NCI-H146 treated with DMSO at 0.1 percent for 48 hours (cell line): ENCODE data around the gene PLCB1.
"Not testable (repeated sequence)": the region's sequence is repeated elsewhere in the genome, so short reads cannot be mapped to it uniquely, and the experiment has no call there.

Source experiments
- DNase-seq: peaks from one replicate; lab custom pipeline; 2025; ENCODE audit not compliant: unreplicated experiment; lab: John Stamatoyannopoulos, UW

Gene PLCB1

GRCh38 chr20:8156235-8157079 is 24.4 kb downstream of the PLCB1 start:
- DNase-seq, result peak; percentile 77

DNA sequence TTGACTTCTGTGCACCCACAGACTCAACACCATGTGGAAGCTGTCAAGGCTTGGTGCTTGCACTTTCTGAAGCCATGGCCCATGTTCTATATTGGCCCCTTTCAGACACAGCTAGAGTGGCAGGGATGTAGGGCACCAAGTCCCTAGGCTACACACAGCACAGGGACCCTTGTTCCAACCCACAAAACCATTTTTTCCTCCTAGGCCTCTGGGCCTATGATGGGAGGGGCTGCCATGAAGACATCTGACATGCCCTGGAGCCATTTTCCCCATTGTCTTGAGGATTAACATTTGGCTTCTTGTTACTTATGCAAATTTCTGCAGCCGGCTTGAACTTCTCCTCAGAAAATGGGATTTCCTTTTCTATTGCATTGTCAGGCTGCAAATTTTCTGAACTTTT is 27.2 kb downstream of the PLCB1 start:
- DNase-seq, result not testable (repeated sequence)

- peak; percentile 69 for DNase-seq
Measured at GRCh38 chr20:8161264-8162071, 29.4 kb downstream of the PLCB1 start.

DNA sequence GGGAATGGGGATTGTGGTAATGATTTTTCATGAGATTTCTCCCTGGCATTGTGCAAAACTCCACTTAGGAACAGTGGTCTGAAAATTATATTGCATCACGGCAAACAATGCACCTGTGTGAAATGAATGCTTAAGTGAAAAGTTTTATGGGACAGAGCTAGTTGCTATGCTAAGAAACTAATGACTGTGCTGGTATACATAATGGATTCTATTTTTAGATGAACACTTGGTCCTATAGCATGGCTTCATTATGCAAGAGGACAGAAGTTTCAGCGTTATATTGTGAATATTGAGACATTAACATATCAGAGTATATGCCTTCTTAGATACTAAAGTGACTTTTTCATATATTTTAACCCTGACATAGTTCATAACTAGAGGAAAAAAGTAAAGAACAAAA is 30.5 kb downstream of the PLCB1 start:
- no peak for DNase-seq

- no peak for DNase-seq
Measured at GRCh38 chr20:8163543-8163942, 31.5 kb downstream of the PLCB1 start.

GRCh38 chr20:8166730-8167129 is 34.7 kb downstream of the PLCB1 start:
- DNase-seq, result no peak

DNA sequence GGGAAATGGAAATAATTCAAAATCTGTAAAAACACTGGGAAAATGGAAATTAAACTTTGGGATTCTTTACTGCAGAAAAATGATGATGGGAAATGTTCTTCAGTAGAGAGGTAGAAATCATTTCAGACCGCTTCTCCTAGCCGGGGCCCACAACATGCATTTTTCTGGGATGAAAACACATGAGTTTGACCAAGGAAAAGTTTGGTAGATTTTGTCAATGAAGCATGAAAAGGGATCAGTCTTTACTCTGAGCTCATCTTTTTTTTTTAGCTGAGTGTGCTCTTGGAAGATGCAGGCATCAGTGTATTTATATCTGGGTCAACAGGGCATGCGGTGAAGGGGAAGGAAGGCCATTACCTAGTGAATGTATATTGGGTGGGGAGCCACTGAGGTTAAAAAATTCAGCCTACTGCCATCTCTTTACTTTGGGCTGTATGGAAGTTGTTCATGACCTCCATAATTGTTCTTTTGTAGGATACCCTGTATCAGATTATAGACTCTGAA is 36.8 kb downstream of the PLCB1 start:
- no peak for DNase-seq

GRCh38 chr20:8170921-8171320 is 38.9 kb downstream of the PLCB1 start:
- DNase-seq, result no peak

GRCh38 chr20:8172191-8172590 is 40.1 kb downstream of the PLCB1 start:
- DNase-seq, result no peak

GRCh38 chr20:8175741-8176675 is 43.9 kb downstream of the PLCB1 start:
- no peak for DNase-seq

DNA sequence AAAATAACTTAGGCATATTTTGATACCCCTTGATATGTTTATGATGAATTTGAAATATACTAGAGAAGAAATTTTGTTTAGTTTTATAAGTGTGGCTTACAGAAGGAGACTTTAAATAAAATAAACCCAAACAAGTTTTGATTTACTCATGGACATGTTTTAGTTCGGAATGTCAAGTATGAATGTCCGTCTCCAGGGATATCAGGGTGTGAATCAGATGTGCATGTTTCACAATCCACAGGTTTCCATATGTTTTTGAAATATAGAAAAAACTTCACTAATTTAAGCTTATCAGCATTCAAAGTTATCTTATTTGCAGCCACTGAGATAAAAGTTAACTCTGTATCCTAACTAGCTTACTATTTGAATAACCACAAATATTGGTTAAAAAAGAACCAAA is 51.5 kb downstream of the PLCB1 start:
- no peak for DNase-seq

GRCh38 chr20:8187740-8188139 is 55.7 kb downstream of the PLCB1 start:
- DNase-seq, result no peak

DNA sequence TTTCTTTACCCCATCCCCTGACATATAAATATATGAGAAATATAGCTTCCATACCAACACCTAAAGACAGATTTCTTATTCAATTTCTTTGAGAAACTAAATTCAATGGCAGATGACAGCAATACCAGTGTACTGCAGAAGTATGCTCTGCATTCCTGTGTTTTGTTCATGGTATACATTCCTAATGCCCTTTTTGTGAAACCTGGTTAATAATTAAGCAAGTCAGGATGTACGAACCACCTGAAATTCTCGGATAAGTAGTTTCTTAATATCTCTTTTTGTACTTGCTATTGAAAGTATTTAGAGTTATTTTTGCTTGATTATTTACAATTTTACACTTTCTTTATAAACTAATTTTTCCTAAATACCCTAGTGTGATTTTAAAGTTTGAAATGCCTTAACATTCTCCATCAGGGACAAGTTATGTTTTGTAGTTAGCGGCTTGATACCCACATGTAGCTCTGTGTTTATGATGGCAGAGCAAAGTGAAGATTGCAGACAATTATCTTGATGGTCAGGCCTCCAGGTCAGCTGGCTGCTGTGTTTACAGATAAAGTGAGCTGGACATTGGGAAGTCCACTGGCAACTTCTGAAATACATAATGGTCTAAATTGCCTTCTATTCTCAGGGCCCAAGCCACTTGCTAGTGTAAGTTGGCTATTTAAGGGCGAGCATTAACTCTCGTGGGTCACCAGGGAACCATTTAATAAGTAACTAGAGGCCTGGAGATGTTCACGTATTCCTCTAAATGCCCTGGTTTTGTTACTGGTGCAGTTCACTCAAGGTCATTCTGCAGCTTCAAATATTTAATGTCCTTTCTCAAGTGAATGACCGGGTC is 58.2 kb downstream of the PLCB1 start:
- no peak for DNase-seq

GRCh38 chr20:8194721-8195120 is 62.7 kb downstream of the PLCB1 start:
- no peak for DNase-seq

DNA sequence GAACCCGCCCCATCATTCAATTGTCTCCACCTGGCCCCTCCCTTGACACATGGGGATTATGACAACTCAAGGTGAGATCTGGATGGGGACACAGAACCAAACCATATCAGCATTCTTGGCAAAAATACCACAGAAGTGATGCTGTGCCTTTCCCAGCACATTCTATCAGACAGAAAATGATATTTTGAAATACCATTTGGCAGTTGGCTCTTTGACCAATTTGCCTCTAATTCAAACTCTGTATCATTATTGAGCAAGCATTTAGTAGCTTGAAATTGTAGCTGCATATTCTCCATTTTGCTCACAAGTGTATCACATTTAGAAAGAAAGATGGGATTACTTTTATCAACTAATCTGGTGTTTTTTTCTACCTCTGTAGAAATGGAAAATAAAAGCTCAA is 64.0 kb downstream of the PLCB1 start:
- no peak for DNase-seq

DNA sequence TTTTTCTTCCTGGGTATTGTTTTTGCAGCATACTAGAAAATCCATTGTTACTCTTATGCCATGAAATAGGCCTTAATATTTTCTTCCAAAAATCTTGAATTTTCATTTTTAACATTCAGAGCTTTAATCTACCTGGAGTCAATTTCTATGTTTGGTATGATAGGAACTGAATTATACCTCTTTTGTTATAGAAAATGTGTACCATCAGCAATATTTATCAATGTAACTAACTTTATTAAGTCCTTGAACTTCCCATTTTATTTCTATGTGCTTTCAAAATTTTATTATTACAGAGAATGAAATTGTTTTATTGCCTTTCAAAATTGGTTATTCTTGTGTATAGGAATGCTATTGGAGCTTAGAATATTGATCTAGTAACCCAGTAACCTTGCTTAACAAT is 68.2 kb downstream of the PLCB1 start:
- no peak for DNase-seq

GRCh38 chr20:8203366-8203765 is 71.3 kb downstream of the PLCB1 start:
- no peak for DNase-seq

- DNase-seq, result no peak
Measured at GRCh38 chr20:8205996-8206395, 73.9 kb downstream of the PLCB1 start.

DNA sequence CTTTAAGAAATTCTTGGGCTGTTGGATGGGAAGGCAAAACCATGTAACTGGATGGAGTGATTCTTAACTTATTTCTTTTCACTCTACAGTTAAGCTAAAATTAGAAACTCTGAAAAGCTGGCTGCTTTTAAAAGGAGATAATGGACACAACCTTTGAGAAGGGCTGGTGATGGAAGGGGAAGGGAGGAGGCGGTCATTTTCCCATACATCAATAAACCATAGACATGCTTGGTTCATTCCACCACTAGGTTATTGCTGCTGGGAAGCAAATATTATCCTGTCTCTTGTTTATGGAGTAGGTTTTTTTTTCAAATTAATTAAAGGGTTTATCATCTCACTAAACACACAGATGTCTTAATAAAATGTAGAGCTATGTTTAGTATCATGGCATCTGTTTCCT is 76.2 kb downstream of the PLCB1 start:
- no peak for DNase-seq

GRCh38 chr20:8209061-8209460 is 77.0 kb downstream of the PLCB1 start:
- no peak for DNase-seq
